ENCODE results near the gene PPP2R5E.

GRCh38 chr14:63472986-63473788 lies 70.0 kb downstream of the PPP2R5E start:
- TF ChIP-seq CTCF (IDR thresholded peaks at IDR 0.05): no peak
- no peak for TF ChIP-seq EP300 (IDR thresholded peaks at IDR 0.05)
- TF ChIP-seq POLR2A (IDR thresholded peaks at IDR 0.05): no peak
